ENCODE results near the gene GCK.

- TF ChIP-seq, protein P1, sequence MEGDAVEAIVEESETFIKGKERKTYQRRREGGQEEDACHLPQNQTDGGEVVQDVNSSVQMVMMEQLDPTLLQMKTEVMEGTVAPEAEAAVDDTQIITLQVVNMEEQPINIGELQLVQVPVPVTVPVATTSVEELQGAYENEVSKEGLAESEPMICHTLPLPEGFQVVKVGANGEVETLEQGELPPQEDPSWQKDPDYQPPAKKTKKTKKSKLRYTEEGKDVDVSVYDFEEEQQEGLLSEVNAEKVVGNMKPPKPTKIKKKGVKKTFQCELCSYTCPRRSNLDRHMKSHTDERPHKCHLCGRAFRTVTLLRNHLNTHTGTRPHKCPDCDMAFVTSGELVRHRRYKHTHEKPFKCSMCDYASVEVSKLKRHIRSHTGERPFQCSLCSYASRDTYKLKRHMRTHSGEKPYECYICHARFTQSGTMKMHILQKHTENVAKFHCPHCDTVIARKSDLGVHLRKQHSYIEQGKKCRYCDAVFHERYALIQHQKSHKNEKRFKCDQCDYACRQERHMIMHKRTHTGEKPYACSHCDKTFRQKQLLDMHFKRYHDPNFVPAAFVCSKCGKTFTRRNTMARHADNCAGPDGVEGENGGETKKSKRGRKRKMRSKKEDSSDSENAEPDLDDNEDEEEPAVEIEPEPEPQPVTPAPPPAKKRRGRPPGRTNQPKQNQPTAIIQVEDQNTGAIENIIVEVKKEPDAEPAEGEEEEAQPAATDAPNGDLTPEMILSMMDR (IDR thresholded peaks at IDR 0.05; ENCODE audit: low read depth, low read length, poor library complexity, severe bottlenecking) = no peak
- no peak for TF ChIP-seq EZH2phosphoT487 (IDR thresholded peaks at IDR 0.05; ENCODE audit: borderline replicate concordance, low read length)
These were observed 92.8 kb downstream of the GCK start for GRCh38 chr7:44096326-44096881.
